Stimulated activated CD4-positive, alpha-beta T cell treated with anti-CD3 and anti-CD28 coated beads, TNF-alpha, amount 100 ng/mL, for 48 hours (primary cell): ENCODE results near the gene DAAM1.

Experiments used
- DNase-seq, 3 donors: peaks; one replicate each; pipeline ENCODE4 v3.0.0-alpha.2; 2020; ENCODE audit warnings: low read depth in 3 of 3

Gene DAAM1

GRCh38 chr14:59292028-59292427, 103.6 kb downstream of the DAAM1 start:
- no peak for DNase-seq

- DNase-seq = no peak
Observed at GRCh38 chr14:59292921-59293534, 104.6 kb downstream of the DAAM1 start.

- DNase-seq = no peak
Observed at GRCh38 chr14:59293935-59294661, 105.6 kb downstream of the DAAM1 start.

DNA sequence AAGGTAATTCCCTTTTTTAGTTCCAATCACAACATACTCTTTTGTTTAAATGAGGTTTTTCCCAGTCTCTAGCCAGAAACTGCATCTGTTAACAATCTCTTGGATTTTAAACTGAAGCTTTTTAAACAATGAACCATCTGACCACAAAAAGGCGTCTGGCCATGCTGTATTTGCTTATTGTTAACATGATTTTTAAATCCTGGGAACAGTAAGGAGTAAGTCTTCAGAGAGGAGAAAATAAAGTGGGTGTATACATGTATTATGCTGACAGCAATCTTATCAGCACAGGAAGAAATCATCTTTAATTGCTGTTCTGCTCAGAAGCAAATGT, 106.2 kb downstream of the DAAM1 start:
- no peak for DNase-seq

DNA sequence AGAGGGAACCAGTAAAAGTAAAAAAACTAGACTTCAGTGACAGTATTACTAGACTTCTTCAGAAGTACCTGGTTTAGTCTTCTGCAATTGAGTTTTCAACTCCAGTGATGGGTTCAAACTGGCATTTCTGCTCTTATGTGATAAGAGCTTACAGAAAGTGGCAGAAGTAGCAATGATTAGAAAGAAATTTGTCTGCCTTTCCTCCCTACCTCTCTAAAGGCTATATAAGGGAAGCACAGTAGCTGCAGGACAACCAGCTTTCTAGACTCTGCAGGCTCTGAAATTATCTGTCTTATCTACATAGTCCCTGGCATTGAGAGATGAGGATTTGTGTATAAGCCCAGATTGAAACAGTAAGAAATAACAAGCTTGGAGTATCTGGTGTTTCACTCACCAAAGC, 107.5 kb downstream of the DAAM1 start:
- DNase-seq = no peak

DNA sequence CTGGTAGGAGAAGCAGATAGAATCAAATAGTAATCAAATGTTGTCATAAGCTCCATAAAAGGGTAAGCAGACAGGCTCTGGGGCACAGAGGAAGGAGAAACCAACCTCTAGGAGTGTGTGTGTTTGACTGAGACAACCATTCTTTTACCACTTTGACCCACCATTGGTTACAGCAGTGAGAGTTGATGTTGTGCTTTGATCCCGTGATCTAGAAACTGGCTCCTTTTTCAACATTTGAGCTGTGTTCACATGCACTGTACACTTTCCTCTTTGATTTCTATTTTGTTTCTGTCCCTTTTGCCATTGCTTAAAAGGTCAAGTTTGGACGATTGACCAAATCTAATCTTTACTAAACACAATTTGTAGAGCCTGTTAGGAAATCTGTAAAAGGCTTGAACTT, 108.0 kb downstream of the DAAM1 start:
- no peak for DNase-seq

- no peak for DNase-seq
Observed at GRCh38 chr14:59297071-59297776, 108.8 kb downstream of the DAAM1 start.

DNA sequence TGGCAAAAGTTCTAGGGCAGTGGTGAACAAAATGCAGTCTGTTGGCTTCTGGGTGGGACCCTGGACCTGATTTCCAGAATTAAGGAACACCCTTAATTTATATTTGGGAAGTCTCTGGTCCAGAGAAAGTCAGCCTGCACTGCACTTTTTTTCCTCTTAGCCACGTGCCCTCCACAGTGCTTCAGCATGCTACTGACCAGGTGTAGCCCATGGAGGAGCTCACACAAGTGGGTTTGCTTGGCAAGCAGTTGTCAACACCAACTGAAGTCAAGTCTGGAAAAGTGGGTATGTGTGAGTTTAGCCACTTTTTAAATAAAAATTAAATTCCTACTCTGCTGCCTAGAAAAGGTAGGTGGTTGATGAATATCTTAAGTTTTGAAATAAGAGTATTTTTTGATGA, 111.3 kb downstream of the DAAM1 start:
- DNase-seq = no peak

GRCh38 chr14:59301354-59301753, 112.9 kb downstream of the DAAM1 start:
- DNase-seq = peak in 2 of 3 donors; percentile 1 to 13

DNA sequence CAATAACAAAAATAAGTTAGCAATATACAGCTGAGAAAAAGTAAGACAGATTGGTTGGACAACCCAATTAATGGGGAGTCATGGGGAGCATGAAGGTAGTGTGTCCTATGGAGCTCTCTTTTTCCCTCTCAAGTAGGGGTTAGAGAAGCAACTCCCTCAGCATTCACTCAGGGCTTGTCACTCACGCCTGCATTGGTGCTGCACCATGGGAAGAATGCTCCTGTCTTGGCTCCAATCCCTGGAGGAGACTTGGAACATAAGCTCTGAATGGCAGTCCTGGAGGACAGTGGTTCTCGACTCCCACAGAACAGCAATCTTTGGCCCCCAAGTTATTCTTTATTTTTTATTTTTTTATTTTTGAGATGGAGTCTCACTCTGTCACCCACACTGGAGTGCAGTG, 113.8 kb downstream of the DAAM1 start:
- no peak for DNase-seq

DNA sequence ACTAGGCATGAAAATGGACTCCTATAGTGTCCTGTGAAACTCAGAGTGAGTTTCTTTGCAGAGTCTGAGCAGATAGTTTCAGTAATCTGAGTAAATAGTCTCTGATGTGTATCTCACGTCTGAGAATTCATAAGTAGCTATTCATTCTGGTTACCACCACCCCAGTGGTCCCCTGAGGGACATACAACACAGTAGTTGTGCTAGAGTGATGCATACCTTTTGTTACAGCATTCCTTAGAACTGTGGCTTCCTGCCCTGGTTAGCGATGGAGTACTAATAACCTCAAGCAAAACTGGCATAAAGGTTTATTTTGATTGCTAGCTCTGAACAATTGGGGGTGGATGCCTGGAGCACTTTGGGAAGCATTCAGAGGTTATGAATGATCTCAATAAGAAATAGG, 114.7 kb downstream of the DAAM1 start:
- DNase-seq = no peak

DNA sequence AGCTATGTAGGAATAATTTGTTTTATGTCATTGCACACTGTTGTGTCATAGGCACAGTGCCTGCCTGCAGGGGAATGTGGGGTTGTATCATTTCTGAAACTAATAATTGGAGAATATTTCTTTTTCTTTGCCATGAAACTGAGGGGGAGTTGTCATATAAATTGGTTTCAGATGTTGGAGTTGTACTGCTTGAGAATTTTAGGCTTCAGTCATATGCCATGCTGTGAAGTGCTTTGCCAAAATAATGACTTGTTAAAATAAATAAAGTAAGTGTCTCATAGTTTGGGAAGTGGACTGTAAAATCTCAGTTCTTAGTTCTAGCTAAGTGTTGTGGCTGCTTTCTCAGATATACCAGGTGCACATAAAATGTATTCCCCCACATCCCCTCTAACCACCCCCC, 116.8 kb downstream of the DAAM1 start:
- no peak for DNase-seq

DNA sequence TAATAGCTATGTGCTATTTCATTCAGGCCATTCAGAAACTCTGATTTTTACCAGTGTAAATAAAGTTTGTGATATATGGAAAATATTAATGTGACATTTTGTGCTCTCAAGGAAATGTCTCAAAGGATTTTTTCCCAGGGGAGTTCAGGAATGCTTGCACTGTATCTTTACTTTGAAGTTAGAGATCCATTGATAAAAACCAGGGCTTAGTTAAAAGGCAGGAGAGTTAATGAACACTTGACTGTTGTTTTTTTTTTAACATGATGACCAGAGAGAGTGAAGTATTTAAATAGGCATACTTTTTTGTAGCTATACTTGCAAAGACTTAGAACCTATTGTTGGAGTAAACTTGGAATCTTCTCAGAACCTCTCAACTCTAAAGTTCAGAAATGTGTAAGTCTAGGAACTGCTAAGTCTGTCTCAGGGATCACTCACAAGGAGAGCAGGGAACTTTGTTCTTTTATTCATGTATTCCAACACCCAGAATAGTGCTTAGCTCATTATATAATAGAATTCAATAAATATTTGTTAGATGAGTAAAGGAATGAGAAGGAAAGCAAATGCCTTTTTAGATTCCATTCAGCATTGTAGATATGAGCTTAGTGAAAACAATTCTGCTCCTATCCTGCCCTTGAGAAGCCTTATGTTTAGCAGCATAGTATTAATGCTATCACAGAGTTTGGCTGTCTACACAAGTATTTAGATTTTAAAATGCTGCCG, 117.5 kb downstream of the DAAM1 start:
- DNase-seq = no peak

DNA sequence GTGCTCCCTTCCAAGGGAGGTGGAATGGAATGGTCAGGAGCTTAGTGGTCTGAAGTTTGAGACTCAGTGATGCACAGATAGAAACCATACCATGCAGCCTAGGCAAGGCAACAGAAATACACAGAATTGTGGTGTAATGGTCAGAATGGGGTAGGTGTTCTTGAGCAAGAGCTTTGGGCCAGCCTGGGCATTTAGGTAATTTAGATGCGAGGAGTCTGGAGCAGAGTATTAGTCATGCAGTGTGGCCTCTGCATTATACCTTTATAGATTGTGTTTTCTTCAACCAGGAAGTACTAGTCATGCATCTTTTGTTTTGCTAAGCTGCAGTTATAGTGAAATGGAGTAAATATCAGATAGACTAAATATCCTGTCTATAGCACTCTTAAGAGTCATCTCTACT, 118.3 kb downstream of the DAAM1 start:
- DNase-seq = no peak

- no peak for DNase-seq
Observed at GRCh38 chr14:59308086-59308485, 119.6 kb downstream of the DAAM1 start.

GRCh38 chr14:59308673-59309072, 120.2 kb downstream of the DAAM1 start:
- no peak for DNase-seq

DNA sequence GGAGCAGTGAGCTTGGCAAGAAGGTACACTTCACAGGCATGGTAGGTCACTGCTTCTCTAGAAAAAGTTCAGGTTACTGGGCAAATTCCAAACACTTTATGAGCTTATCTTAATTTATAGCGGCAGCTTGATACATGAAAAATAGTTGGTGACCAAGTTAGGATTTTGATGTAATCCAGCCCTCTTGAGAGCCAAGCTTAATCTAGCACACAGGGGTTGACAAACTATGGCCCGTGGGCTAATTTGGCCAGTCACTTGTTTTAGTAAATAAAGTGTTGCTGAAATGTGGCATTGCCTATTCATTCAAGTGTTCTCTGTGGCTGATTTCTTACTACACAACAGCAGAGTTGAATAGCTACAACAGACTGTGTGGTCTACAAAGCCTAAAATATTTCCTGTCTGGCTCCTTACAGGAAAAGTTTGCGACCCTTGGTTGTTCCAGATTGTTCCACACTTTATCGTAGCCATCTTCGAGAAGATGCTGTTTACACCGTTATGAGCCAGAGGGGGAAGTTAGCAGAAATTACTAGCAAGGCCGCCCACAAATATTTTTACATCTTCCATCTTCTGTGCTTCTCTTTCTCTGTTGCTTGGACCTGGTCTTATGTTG, 120.9 kb downstream of the DAAM1 start:
- no peak for DNase-seq

DNA sequence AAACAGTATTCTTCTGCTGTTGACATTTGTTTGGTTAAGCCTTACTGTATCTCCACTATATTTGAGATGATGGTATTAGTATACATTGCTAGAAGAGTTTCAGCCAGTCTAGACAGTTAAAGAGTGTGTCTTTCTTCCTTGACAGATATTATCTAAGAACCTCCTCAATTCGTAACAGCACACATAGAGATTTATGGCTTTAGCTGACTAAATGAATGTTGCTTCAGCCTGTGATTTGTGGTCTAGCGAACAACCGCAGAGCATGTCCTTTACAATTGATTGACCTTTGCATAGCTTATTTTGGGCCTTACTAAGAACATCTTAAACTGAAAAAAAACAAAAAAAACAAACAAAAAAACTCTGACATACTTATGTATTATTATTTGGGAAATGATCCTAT, 122.2 kb downstream of the DAAM1 start:
- DNase-seq = no peak

- no peak for DNase-seq
Observed at GRCh38 chr14:59311723-59312122, 123.3 kb downstream of the DAAM1 start.

GRCh38 chr14:59313144-59313651, 124.7 kb downstream of the DAAM1 start:
- no peak for DNase-seq

DNA sequence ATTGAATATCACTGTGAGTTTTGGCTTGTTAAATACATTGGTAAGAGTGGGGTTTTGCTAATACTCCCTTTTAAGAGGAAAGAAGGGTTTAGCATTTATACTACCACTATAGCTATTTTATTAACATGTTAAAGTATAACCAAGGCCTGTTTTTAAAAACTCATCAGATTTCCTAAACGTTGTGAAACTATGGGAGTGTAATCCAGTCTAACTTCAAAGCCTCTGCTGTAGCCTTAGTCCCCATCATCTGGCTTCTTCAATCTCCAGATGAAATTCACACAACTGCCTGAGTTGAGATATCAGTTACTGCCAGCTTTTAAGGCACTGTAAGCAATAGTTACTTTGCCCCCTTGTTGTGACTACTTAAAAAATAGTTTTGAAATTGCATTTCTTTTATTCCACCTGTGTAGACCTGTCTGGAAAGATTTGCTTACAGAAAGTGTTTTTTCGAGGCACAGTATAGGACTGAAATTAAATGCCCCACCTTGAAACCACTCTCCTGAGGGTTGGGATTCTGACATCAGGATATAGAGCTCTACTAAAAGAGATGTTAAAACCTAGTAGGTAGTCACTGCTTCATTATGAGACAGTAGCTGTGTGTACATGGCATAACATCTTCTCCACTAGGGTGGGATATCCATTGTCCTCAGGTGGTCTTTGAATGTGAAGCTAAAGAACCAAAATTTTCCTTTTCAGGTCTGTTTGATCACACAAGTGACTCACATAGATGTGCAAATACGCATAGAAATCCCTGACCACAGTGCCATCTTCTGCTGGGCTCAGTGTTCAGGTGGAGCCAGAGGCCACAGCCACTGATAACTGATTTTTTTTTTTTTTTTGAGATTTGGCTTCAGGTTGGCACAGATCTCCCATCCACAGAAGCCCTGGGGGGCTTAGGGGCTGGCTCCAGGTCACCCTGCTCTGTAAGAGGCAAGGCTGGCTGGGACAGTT, 125.5 kb downstream of the DAAM1 start:
- no peak for DNase-seq
